ENCODE results near the gene TTYH2. TPM values are rescaled to one million over a fixed set of nuclear protein-coding genes. Genes with fewer than 3 reads are reported as not detected.

Gene TTYH2
- total and polyA plus RNA-seq, 10 of the 15 experiments (the other 5 are each of a cell fraction or from before 2014, with no cell fraction given) = 0.26 to 25.2 (median 6.6) TPM

DNA sequence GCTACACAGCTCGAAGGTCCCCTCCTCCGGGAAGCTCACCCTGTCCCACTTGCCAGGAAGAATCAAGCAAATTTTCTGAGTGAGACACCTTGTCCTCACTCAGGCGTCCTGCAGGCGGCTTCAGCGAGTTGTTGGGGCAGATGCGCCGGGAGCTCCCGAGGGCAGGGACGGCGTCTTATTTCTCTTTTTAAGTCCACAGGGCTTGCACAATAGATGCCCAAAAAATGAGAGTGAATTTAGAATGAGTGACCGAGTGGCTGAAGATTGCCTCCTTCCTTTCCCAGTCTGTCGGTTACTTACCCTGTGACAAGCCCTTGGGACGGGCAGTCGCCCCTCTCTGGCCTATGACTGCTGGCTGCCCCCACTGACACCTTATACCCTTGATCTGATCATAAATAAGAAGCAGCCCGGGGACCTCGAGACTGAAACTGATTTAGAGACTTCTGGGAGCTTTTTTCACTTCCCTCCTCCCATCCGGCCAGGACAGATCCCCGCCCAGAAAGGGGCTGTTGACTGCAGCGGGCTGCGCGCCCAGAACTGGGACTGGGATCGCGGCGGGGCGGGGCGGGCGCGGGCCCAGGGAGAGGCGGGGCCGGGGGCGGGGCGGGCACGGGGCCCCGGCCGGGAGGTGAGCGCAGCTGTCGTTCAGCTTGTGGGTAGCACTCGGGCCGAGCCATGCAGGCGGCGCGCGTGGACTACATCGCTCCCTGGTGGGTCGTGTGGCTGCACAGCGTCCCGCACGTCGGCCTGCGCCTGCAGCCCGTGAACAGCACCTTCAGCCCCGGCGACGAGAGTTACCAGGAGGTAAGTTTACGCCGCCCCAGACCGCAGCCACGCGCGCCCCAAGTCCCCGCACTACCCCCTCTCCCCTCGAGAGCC lies at the start of gene TTYH2 (continued):
- TF ChIP-seq CBX3 (IDR thresholded peaks at IDR 0.05; ENCODE audit: borderline replicate concordance, low read depth) (no peak), RUNX3 (IDR thresholded peaks at IDR 0.05; ENCODE audit: low read length) (peak; percentile 26; the same call in 1 of the 2 replicates), POLR2AphosphoS5 (IDR thresholded peaks at IDR 0.05; ENCODE audit: low read length) (peak; percentile 52), MYB (IDR thresholded peaks at IDR 0.05; ENCODE audit: borderline replicate concordance, low read depth, low read length) (no peak), ZNF622 (IDR thresholded peaks at IDR 0.05) (no peak), IKZF2 (IDR thresholded peaks at IDR 0.05) (peak; percentile 34 to 49; a peak in 3 of 4 replicates), CREM (IDR thresholded peaks at IDR 0.05; ENCODE audit: low read depth) (0 out of 2 replicates have a peak, but pooled peaks have one; percentile 6), SMAD1 (IDR thresholded peaks at IDR 0.05; ENCODE audit: low read depth, partially characterized antibody) (peak; percentile 47), CBFB (IDR thresholded peaks at IDR 0.05; ENCODE audit: low read depth) (0 out of 2 replicates have a peak, but pooled peaks have one; percentile 1), BCL11A (IDR thresholded peaks at IDR 0.05; ENCODE audit: low read depth, low read length) (0 out of 2 replicates have a peak, but pooled peaks have one; percentile 7), EED (IDR thresholded peaks at IDR 0.05; ENCODE audit: low read depth) (peak; percentile 48)
- TF ChIP-seq, protein P1, sequence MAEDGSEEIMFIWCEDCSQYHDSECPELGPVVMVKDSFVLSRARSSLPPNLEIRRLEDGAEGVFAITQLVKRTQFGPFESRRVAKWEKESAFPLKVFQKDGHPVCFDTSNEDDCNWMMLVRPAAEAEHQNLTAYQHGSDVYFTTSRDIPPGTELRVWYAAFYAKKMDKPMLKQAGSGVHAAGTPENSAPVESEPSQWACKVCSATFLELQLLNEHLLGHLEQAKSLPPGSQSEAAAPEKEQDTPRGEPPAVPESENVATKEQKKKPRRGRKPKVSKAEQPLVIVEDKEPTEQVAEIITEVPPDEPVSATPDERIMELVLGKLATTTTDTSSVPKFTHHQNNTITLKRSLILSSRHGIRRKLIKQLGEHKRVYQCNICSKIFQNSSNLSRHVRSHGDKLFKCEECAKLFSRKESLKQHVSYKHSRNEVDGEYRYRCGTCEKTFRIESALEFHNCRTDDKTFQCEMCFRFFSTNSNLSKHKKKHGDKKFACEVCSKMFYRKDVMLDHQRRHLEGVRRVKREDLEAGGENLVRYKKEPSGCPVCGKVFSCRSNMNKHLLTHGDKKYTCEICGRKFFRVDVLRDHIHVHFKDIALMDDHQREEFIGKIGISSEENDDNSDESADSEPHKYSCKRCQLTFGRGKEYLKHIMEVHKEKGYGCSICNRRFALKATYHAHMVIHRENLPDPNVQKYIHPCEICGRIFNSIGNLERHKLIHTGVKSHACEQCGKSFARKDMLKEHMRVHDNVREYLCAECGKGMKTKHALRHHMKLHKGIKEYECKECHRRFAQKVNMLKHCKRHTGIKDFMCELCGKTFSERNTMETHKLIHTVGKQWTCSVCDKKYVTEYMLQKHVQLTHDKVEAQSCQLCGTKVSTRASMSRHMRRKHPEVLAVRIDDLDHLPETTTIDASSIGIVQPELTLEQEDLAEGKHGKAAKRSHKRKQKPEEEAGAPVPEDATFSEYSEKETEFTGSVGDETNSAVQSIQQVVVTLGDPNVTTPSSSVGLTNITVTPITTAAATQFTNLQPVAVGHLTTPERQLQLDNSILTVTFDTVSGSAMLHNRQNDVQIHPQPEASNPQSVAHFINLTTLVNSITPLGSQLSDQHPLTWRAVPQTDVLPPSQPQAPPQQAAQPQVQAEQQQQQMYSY (CRISPR knock-in tag; IDR thresholded peaks at IDR 0.05) = no peak
- TF ChIP-seq, protein P2, sequence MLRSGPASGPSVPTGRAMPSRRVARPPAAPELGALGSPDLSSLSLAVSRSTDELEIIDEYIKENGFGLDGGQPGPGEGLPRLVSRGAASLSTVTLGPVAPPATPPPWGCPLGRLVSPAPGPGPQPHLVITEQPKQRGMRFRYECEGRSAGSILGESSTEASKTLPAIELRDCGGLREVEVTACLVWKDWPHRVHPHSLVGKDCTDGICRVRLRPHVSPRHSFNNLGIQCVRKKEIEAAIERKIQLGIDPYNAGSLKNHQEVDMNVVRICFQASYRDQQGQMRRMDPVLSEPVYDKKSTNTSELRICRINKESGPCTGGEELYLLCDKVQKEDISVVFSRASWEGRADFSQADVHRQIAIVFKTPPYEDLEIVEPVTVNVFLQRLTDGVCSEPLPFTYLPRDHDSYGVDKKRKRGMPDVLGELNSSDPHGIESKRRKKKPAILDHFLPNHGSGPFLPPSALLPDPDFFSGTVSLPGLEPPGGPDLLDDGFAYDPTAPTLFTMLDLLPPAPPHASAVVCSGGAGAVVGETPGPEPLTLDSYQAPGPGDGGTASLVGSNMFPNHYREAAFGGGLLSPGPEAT (IDR thresholded peaks at IDR 0.05; ENCODE audit: low read depth) = 0 out of 2 replicates have a peak, but pooled peaks have one; percentile 40
- TF ChIP-seq, protein P3, sequence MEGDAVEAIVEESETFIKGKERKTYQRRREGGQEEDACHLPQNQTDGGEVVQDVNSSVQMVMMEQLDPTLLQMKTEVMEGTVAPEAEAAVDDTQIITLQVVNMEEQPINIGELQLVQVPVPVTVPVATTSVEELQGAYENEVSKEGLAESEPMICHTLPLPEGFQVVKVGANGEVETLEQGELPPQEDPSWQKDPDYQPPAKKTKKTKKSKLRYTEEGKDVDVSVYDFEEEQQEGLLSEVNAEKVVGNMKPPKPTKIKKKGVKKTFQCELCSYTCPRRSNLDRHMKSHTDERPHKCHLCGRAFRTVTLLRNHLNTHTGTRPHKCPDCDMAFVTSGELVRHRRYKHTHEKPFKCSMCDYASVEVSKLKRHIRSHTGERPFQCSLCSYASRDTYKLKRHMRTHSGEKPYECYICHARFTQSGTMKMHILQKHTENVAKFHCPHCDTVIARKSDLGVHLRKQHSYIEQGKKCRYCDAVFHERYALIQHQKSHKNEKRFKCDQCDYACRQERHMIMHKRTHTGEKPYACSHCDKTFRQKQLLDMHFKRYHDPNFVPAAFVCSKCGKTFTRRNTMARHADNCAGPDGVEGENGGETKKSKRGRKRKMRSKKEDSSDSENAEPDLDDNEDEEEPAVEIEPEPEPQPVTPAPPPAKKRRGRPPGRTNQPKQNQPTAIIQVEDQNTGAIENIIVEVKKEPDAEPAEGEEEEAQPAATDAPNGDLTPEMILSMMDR (IDR thresholded peaks at IDR 0.05 in 2 of 3, conservative IDR thresholded peaks at IDR 0.05 in 1 of 3; ENCODE audit: control insufficient read depth in 2 of 3, extremely low read depth in 1 of 3, insufficient read depth in 1 of 3, low read depth in 3 of 3, low read length in 3 of 3) = peak; percentile 18 to 37 (median 25); a peak in 4 of 6 replicates
- TF ChIP-seq, protein P4, sequence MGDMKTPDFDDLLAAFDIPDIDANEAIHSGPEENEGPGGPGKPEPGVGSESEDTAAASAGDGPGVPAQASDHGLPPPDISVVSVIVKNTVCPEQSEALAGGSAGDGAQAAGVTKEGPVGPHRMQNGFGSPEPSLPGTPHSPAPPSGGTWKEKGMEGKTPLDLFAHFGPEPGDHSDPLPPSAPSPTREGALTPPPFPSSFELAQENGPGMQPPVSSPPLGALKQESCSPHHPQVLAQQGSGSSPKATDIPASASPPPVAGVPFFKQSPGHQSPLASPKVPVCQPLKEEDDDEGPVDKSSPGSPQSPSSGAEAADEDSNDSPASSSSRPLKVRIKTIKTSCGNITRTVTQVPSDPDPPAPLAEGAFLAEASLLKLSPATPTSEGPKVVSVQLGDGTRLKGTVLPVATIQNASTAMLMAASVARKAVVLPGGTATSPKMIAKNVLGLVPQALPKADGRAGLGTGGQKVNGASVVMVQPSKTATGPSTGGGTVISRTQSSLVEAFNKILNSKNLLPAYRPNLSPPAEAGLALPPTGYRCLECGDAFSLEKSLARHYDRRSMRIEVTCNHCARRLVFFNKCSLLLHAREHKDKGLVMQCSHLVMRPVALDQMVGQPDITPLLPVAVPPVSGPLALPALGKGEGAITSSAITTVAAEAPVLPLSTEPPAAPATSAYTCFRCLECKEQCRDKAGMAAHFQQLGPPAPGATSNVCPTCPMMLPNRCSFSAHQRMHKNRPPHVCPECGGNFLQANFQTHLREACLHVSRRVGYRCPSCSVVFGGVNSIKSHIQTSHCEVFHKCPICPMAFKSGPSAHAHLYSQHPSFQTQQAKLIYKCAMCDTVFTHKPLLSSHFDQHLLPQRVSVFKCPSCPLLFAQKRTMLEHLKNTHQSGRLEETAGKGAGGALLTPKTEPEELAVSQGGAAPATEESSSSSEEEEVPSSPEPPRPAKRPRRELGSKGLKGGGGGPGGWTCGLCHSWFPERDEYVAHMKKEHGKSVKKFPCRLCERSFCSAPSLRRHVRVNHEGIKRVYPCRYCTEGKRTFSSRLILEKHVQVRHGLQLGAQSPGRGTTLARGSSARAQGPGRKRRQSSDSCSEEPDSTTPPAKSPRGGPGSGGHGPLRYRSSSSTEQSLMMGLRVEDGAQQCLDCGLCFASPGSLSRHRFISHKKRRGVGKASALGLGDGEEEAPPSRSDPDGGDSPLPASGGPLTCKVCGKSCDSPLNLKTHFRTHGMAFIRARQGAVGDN (IDR thresholded peaks at IDR 0.05) = no peak
- TF ChIP-seq, protein P5, sequence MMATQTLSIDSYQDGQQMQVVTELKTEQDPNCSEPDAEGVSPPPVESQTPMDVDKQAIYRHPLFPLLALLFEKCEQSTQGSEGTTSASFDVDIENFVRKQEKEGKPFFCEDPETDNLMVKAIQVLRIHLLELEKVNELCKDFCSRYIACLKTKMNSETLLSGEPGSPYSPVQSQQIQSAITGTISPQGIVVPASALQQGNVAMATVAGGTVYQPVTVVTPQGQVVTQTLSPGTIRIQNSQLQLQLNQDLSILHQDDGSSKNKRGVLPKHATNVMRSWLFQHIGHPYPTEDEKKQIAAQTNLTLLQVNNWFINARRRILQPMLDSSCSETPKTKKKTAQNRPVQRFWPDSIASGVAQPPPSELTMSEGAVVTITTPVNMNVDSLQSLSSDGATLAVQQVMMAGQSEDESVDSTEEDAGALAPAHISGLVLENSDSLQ (IDR thresholded peaks at IDR 0.05) = peak; percentile 5; the same call in 1 of the 2 replicates

Measured in GM12878 (cell line).